ENCODE measurements around the gene CEP41.

DNA sequence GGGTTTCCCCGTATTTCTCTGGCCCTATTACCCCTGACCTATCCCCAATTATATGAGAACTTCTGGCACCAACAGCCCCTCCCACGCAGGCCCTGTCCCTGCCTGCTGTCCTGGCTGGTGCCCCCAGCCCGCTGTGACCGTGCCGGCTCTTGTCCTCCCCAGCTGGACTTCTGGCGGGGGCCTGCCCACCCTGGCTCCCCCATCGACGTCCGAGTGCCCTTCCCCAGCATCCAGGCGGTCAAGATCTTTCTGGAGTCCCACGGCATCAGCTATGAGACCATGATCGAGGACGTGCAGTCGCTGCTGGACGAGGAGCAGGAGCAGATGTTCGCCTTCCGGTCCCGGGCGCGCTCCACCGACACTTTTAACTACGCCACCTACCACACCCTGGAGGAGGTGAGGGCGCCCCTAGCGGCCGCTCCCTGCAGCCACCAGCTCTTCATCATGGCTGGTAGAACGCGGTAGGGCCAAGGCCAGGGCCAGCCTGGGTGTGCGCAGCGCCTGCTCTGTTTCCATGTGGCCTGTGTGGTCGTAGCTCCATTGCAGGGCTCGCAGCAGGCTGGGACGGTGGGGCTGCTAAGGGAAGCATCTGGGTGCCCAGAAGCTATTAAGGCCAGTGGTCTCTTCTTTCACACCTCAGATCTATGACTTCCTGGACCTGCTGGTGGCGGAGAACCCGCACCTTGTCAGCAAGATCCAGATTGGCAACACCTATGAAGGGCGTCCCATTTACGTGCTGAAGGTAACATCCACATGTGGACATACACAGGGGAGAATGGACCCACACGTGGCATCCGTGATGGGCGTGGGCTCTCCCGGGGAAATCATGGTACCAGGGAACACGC lies 59.1 kb downstream of the CEP41 start:
- TF ChIP-seq, protein P1, sequence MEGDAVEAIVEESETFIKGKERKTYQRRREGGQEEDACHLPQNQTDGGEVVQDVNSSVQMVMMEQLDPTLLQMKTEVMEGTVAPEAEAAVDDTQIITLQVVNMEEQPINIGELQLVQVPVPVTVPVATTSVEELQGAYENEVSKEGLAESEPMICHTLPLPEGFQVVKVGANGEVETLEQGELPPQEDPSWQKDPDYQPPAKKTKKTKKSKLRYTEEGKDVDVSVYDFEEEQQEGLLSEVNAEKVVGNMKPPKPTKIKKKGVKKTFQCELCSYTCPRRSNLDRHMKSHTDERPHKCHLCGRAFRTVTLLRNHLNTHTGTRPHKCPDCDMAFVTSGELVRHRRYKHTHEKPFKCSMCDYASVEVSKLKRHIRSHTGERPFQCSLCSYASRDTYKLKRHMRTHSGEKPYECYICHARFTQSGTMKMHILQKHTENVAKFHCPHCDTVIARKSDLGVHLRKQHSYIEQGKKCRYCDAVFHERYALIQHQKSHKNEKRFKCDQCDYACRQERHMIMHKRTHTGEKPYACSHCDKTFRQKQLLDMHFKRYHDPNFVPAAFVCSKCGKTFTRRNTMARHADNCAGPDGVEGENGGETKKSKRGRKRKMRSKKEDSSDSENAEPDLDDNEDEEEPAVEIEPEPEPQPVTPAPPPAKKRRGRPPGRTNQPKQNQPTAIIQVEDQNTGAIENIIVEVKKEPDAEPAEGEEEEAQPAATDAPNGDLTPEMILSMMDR (IDR thresholded peaks at IDR 0.05): no peak
- no peak for TF ChIP-seq POLR2A (IDR thresholded peaks at IDR 0.05)
